ENCODE measurements around the gene WDFY4.

DNA sequence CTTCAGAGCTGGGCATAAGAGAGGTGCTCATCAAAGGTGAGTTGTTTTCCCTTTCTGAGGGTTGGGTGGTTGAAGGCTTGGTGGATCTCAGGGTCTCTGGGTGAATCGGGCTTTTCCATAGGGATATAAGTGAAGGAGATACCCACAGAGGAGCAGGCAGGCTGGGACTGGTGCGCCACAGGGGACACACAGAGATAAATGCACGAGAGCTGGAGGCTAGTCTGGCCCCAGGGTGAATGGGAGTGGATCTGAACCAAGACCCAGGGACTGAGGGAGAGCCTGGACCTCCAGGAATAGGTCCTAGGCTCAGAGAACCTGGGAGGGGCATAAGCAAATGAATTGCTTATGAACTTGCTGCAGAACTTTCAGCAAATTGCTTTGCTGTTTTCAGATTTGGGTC is 193.4 kb downstream of the WDFY4 start:
- TF ChIP-seq, protein P1, sequence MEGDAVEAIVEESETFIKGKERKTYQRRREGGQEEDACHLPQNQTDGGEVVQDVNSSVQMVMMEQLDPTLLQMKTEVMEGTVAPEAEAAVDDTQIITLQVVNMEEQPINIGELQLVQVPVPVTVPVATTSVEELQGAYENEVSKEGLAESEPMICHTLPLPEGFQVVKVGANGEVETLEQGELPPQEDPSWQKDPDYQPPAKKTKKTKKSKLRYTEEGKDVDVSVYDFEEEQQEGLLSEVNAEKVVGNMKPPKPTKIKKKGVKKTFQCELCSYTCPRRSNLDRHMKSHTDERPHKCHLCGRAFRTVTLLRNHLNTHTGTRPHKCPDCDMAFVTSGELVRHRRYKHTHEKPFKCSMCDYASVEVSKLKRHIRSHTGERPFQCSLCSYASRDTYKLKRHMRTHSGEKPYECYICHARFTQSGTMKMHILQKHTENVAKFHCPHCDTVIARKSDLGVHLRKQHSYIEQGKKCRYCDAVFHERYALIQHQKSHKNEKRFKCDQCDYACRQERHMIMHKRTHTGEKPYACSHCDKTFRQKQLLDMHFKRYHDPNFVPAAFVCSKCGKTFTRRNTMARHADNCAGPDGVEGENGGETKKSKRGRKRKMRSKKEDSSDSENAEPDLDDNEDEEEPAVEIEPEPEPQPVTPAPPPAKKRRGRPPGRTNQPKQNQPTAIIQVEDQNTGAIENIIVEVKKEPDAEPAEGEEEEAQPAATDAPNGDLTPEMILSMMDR (conservative IDR thresholded peaks at IDR 0.05; ENCODE audit: low read length), result no peak
- TF ChIP-seq EZH2phosphoT487 (IDR thresholded peaks at IDR 0.05; ENCODE audit: borderline replicate concordance), result no peak
